GM18517 (cell line): ENCODE measurements around the gene PRSS35.
A peak's percentile ranks its signal among the peaks of the same experiment; 100 is the strongest.
"Not testable (repeated sequence)": the region's sequence is repeated elsewhere in the genome, so short reads cannot be mapped to it uniquely, and the experiment has no call there.

Experiments used
- ATAC-seq: cut with Tn5 transposase; IDR thresholded peaks from one replicate; pipeline ENCODE4 v1.9.1; 2021; ENCODE audit warnings: mild to moderate bottlenecking, moderate library complexity; ENCODE audit not compliant: unreplicated experiment

Gene PRSS35

GRCh38 chr6:83514866-83515466 is 2.6 kb downstream of the PRSS35 start:
- ATAC-seq, result peak; percentile 65

GRCh38 chr6:83517500-83517899 is 5.2 kb downstream of the PRSS35 start:
- no peak for ATAC-seq

- no peak for ATAC-seq
Observed at GRCh38 chr6:83518816-83519480, 6.6 kb downstream of the PRSS35 start.

- peak; percentile 84 for ATAC-seq
Observed at GRCh38 chr6:83536034-83536646, 23.8 kb downstream of the PRSS35 start.

GRCh38 chr6:83536647-83537589 is 24.6 kb downstream of the PRSS35 start:
- ATAC-seq, result no peak

GRCh38 chr6:83539678-83540077 is 27.3 kb downstream of the PRSS35 start:
- no peak for ATAC-seq

- ATAC-seq, result no peak
Observed at GRCh38 chr6:83546636-83547035, 34.3 kb downstream of the PRSS35 start.

- not testable (repeated sequence) for ATAC-seq
Observed at GRCh38 chr6:83550482-83550881, 38.1 kb downstream of the PRSS35 start.

GRCh38 chr6:83551748-83552147 is 39.4 kb downstream of the PRSS35 start:
- not testable (repeated sequence) for ATAC-seq

GRCh38 chr6:83556871-83557270 is 44.5 kb downstream of the PRSS35 start:
- ATAC-seq, result no peak

- ATAC-seq, result no peak
Observed at GRCh38 chr6:83558975-83559374, 46.6 kb downstream of the PRSS35 start.

- not testable (repeated sequence) for ATAC-seq
Observed at GRCh38 chr6:83571663-83572185, 59.4 kb downstream of the PRSS35 start.

GRCh38 chr6:83574783-83575182 is 62.4 kb downstream of the PRSS35 start:
- no peak for ATAC-seq
